IMR-90 (cell line): ENCODE data around the gene DTX3L.

Experiments used
- BHLHE40 ChIP-seq: fragments of 150-350 bp; IDR thresholded peaks from 2 replicates; pipeline ENCODE4 v1.6.1; 2016; ENCODE audit warnings: mild to moderate bottlenecking, low read depth, low read length
- CEBPB ChIP-seq: IDR thresholded peaks from 2 replicates; pipeline ENCODE4 v1.6.1; 2012; ENCODE audit warnings: low read depth, low read length, improper control_type of control experiment
- CHD1 ChIP-seq: IDR thresholded peaks from 2 replicates; pipeline ENCODE4 v1.6.1; 2012; ENCODE audit warnings: low read depth, low read length, improper control_type of control experiment
- CTCF ChIP-seq: conservative IDR thresholded peaks from 2 replicates; pipeline ENCODE4 v1.5.1; 2012; ENCODE audit warnings: mild to moderate bottlenecking, low read depth, low read length, improper control_type of control experiment
- ELK1 ChIP-seq: fragments of 150-350 bp; IDR thresholded peaks from 2 replicates; pipeline ENCODE4 v1.6.1; 2016; ENCODE audit warnings: low read depth, mild to moderate bottlenecking, low read length, moderate library complexity, borderline replicate concordance
- FOS ChIP-seq: fragments of 150-350 bp; IDR thresholded peaks from 2 replicates; pipeline ENCODE4 v1.6.1; 2016; ENCODE audit warnings: low read depth, low read length
- MAFK ChIP-seq: IDR thresholded peaks from 2 replicates; pipeline ENCODE4 v1.6.1; 2012; ENCODE audit warnings: low read depth, low read length, improper control_type of control experiment
- MAZ ChIP-seq: IDR thresholded peaks from 2 replicates; pipeline ENCODE4 v1.6.1; 2012; ENCODE audit warnings: low read depth, mild to moderate bottlenecking, low read length, improper control_type of control experiment, moderate library complexity, borderline replicate concordance
- MXI1 ChIP-seq: IDR thresholded peaks from 2 replicates; pipeline ENCODE4 v1.6.1; 2012; ENCODE audit warnings: low read depth, mild to moderate bottlenecking, low read length, moderate library complexity, borderline replicate concordance
- POLR2A ChIP-seq: IDR thresholded peaks from 2 replicates; pipeline ENCODE4 v1.6.1; 2012; ENCODE audit warnings: mild to moderate bottlenecking, low read depth, low read length
- RFX5 ChIP-seq: IDR thresholded peaks from 2 replicates; pipeline ENCODE4 v1.8.0; 2012; ENCODE audit warnings: low read depth, mild to moderate bottlenecking, low read length, moderate library complexity
- SMC3 ChIP-seq: fragments of 150-350 bp; IDR thresholded peaks from 2 replicates; pipeline ENCODE4 v1.6.1; 2016; ENCODE audit warnings: low read depth, mild to moderate bottlenecking, antibody characterized with exemption, low read length, moderate library complexity

- TF ChIP-seq CTCF (no peak), MAZ (no peak), RFX5 (no peak), POLR2A (no peak), MXI1 (no peak), CEBPB (no peak), MAFK (no peak), ELK1 (no peak), SMC3 (no peak), FOS (no peak), CHD1 (no peak), BHLHE40 (no peak)
Observed at GRCh38 chr3:122562923-122563716, 1.0 kb upstream of the DTX3L start.
